Stimulated activated CD4-positive, alpha-beta T cell treated with anti-CD3 and anti-CD28 coated beads, TNF-alpha, amount 100 ng/mL, for 4 hours (primary cell): ENCODE data around the gene MOBP.
"Not testable (repeated sequence)": the region's sequence is repeated elsewhere in the genome, so short reads cannot be mapped to it uniquely, and the experiment has no call there.

ENCODE experiments used
- DNase-seq, 3 experiments: peaks; one replicate each; pipeline ENCODE4 v3.0.0-alpha.2; 2020; ENCODE audit warnings: low read depth in 3 of 3

The MOBP gene

DNA sequence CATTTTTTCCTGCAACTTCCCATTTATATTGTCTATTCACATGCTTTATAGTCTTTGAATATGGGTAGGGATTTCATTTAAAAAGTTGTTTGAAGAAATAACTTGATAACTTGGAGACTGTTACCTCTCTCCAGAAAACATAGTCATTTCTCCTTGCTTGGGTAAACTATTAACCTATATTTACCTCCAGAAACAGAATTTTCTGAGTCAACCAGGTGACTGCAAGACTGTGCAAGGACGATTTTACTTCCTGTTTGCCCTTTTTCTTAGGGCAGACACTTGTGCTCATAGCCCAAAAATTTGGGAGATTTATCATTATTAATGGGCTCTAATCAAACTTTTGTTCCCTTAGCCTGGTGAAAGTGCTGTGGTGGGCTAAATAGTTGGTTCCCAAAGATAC lies 14.3 kb upstream of the MOBP start:
- DNase-seq, result no peak

DNA sequence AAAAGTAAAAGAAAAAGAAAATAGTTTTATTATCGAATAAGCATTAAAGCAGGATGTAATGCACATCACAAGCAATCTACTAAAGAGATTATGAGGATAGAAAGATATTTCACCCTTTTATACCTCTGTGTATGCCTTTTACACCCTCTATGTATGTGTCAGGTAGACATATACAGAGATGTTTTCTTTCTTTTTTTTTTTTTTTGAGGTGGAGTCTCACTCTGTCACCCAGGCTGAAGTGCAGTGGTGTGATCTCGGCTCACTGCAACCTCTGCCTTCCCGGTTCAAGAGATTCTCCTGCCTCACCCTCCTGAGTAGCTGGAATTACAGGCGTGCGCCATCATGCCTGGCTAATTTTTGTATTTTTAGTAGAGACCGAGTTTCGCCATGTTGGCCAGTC lies 13.6 kb upstream of the MOBP start:
- DNase-seq, result not testable (repeated sequence)

DNA sequence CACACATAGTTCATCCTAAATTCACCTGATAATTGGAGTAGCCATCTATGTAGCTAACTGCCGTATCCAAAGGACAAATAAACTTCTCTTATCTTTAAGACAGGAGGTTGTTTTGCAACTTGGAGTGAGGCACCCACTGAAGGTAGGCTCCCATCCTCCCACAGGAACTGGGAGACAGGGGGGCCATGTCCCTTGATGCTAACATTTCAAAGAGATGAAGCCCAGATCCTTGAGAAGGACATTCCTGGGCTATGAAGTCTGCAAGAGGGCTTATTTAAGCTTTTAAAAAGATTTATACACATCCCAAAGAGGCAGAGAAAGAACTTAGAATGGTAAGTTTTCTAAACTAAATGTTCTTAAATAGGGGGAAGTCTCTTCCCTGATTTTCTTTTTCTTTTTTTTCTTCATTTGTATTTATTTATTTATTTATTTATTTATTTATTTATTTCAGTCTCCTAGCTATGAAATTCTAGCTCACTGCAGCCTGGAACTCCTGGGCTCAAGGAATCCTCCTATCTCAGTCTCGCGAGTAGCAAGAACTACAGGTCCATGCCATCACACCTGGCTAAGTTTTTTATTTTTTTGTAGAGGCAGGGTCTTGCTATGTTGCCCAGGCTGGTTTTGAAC lies 12.8 kb upstream of the MOBP start:
- DNase-seq, result no peak

DNA sequence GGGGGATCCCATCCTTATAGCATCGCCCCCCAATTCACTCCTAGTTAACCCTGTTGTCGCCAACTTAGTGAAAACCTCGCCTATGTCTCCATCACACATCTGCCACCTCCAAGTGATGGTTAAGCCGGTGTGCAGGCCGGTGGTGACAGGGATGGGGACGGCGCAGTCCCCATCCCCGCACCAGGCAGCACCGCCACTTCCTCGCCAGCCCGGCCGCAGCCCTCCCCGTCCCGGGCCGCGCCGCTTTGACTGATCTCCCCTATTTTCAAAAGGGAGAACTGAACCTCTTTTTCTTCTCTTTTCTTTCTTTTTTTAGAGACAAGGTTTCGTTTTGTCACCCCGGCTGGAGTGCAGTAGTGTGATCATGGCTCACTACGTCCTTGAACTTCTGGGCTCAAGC lies 11.3 kb upstream of the MOBP start:
- DNase-seq, result no peak

DNA sequence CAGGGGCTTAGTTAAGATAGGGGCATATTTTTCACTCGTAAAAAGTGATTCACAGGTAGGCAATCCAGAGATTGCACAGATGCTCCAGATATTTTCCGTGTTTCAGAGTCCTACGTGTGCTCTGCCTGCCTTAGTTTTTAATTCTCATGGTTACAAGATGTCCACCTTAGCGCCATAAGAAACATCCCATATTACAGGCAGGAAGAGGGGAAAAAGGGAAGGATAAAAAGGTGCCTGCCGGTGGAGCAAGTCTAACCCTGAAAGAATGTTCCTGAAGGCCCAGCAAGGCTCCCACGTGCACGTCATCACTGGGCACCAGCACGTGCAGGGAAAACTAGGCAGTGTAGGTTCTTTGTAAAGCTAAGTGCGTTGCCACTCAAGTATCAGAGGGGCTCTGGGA lies 10.1 kb upstream of the MOBP start:
- no peak for DNase-seq

DNA sequence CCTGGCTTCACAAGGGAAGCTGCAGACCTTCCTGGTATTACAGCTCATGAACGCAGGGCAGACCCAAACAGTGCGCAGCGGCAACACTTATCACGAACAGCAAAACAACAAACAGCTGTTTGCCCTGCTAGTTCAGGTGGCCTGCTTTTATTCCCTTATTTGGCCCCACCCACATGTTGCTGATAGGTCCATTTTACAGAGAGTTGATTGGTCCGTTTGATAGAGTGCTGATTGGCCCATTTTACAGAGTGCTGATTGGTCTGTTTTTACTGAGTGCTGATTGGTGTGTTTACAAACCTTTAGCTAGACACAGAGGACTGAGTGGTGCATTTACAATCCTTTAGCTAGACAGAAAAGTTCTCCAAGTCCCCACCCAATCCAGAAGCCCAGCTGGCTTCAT lies 8.9 kb upstream of the MOBP start:
- not testable (repeated sequence) for DNase-seq

DNA sequence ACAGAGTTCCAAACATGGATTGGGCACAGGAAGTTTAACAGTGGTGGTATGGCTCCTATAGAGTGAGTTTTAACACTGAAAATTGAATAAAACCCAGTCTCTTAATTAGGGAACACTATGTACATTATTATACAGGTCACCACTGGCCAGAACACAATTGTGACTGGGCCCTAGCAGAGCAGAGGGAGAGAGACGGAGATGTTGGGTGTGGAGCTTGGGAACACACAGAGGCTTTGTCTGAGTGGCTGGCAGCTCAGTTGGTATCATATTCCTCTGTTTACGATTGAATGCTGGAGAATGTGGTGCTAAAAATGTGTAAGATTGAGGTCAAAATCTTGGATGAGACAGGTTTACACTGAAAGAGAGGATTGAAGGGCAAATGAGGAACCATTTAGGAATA lies 6.8 kb upstream of the MOBP start:
- DNase-seq, result no peak

DNA sequence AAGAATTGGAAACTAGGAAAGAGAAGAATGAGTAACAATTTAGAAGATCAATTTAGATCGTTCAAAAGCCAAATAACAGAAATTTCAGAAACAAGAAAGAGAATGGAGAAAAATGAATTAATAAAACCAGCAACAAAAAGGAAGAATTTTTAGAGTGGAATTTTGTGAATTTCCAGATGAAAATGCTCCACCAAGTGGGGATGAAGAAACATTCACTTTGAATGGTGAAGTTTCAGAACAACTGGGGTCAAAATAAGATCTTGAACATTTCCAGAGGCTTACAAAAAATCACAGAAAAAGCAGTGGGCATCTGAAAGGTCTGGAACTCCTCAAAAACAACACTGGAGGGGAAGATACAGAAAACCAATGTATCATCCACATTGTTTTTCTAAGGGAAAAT lies 4.2 kb upstream of the MOBP start:
- DNase-seq, result no peak

DNA sequence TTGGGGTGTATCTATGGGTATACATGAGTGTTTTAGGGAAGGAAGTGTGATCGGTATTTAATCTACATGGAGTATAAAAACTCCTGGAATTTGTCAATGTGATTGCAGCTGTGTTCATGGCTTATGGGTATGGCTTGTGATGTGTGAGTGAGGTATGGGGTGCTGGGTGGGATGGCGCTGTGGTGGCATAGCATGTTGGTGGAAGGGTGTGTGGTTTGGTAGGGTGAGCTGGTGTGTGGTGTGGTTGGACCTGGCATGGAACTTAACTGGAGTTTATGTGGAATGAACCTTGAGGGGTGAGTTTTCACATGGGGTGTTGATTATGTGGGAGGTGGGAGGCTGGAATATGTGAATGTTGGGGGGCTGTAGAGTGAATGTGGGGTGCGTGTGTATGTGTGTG lies 492 bp upstream of the MOBP start:
- DNase-seq, result no peak

DNA sequence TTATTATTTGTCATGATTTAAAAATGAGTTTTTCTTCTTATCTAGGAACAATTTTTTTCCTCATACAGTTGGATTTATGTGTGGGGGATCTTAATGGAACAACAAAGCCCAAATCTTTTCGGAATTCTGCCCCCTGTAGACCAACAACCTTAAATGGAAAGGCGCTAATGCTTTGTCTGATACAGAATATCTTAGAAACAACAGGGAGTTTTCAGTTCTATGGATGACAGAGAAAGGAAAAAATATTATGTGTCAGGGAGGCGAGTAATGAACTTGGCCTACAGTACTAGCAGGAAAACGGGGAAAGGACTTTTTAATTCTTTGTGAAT lies 592 bp downstream of the MOBP start:
- no peak for DNase-seq

DNA sequence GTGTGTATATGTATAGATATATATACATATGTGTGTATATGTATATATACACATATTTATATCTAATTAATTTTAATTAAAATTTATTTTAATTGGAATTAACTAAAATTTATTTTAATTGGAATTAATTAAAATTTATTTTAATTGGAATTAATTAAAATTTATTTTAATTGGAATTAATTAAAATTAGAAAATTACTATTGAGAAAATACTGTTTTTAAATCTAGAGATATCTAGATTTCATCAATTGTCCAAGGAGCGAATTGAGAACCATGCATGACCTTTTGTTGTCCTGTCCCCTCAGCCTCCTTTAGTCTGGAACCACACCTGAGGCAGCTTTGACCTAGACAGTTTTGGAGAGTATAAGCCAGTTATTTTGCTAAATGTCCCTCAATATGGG lies 1.8 kb downstream of the MOBP start:
- DNase-seq, result no peak

DNA sequence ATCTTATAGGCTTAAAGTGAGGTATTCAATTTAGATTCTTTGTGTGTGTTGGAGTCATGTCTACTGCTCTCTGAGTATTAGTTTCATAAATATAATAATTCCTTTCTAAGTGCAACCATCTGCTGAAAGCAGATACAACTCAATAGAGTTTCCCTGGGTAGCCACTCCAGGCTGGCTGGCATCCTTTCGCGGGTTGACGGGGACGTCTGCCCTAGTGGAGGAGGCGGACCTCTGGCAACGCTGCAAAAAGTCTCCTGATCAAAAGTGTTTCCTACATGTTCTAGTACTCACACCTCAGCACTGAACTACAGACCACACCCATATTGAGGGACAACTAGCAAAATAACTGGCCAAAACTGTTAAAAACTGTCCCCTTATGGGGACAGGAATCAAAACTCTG lies 2.5 kb downstream of the MOBP start:
- no peak for DNase-seq

DNA sequence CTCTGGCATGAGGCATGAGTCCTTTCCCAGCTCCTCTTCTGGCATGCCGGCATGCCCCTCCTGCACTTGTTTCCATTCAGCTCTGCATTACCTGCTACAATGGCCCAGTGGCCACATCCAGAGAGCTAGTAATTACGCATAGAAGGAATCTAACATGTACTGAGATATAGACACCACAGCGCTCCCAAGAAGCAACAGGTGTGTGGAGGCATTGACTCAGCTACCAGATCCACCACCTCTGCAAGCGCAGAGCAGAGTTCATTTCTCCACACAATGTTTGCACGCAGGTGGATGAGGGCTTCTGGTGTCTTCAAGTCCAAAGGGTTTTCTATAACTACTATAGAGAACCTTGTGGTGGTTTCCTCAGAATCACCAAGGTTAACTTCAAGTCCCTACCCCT lies 4.2 kb downstream of the MOBP start:
- DNase-seq, result no peak

DNA sequence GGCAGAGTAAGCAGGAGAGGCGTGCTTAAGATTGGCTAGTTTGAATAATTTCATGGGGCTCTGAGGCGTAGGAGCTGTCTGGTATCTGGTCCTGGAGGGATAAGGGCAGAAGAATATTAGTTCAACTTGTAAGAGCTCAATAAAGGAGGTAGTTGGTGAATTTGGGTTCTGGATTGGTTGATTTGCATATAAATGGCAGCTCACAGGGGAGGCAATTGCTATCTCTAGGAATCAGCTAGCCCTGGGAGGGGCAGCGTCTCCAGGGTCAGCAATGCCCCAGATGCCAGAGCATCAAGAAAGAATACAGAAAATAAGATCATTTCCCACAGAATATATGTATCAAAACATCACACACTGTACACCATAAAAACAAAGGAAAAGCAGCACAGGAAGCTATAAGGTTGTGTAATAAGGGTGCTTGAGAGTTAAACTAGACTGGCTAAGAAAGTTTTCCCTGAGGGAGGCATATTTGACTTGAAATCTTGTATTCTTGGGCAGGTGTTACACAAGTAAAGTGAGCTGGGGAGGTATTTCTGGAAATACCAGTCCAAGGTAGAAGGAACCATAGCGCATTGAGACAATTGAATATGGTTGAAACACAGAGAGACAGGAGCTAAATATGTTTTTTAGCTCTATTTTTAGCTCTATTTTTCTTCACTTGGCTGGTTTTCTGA lies 6.1 kb downstream of the MOBP start:
- DNase-seq, result no peak

DNA sequence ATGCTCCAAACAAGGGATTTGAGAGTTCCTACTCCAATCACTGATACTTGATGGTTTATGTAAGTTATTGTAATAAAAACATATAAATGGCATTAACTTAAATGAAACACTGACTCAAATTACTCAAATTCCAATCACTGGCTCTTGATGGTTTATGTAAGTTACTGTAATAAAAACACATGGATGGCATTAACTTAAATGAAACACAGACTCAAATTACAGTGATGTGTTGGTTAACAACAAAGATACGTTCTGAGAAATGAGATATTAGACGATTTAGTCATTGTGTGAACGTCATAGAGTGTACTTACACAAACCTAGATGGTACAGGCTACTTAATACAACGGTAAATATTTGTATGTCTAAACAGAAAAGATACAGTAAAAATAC lies 6.6 kb downstream of the MOBP start:
- no peak for DNase-seq

DNA sequence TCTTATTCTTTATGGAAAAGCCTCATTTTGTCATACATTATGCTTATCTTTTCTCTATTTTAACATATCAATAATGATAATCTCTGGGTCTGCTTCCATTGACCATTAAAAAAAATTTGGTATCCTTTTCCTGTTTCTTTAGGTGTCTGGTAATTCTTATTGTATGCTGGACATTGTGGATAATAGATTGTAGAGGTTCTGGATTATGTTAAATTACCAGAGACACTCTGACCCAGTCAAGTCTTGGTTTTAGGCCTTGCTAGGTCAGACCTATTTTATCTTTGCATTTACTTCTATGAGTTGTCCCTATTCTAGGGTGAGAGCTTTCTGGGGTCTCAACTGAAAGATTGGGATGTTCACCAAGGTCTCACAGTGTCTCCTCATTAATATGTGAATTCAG lies 9.3 kb downstream of the MOBP start:
- no peak for DNase-seq

DNA sequence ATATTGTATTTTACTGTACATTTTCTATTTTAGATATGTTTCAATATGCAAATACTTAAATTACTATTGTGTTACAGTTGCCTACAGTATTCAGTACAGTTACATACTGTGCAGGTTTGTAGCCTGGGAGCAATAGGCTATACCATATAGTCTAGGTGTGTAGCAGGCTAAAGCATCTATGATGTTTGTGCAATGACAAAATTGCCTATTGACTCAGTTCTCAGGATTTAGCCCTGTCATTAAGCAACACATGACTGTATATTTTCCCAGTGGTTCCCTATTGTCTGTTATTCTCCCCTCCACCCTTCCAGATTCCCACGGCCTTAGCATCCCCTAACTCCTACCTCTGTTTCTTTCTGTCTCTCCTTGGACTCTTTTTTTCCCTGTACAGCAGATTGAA lies 10.7 kb downstream of the MOBP start:
- DNase-seq, result no peak

DNA sequence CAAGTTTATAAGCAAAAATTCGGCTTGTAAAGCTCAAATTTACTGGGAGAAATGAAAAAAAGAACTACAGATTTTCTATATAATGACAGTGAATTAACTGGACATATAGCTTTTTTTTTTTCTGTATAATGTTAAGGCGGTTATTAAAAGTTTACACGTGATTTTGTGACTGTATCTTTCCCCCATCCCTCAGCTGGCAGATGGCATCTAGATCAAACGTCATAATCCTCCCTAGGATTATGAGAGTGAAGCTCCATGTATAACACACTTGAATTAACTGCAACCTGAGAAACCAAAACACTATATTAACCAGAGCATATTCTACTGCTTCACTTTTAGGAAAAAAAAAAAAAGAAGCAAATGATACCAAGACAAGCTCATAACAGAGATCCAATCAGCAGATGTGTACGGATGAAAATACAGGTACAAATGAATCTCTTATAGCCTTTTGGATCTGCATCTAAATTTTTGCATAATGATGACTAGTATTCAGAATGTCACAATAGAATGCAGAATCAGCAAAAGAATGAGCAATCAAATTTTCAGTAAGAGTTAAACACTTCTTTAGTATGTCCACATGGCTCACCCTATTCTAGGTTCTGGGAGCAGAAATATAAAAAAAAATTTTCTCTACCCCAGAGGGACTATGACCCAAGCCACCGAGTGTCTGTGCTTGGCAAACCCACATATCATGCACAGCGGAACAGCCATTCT lies 12.4 kb downstream of the MOBP start:
- DNase-seq, result no peak

DNA sequence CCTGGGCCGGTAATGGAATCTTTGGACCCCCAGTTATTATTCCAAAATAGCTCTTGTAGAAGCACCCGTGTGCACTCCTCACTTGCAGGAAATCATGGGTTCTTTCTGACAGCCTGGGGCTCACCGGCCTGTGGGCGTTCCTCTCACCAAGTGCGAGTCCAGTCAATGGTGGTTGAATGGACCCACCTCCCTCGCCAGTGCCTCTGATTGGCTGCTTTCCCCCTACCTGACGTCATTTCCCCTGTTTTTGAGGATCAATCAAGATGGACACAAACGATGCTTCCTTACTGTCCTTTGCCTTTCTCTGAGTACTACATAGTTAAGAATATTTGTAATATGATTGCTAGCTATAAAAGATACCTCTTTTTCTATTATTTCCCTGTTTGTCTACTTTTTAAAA lies 18.1 kb downstream of the MOBP start:
- no peak for DNase-seq

DNA sequence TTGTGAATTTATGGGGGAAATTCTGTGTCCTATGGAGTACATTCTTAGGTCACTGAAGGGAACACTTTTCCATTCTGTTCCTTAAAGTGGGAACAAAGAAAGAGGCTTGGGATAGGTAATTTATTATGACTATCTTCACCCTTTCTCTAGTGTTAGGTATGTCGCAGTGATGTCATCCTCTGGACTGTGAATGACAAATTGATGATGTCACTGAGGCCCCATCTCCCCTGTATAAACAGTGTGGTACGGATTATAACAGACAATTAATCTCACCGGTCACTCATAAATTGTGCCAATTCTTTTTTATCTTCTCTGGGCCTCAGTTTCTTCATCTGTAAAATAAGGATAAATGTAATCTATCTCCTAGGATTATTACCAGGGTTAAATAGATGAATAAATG lies 23.5 kb downstream of the MOBP start:
- no peak for DNase-seq

DNA sequence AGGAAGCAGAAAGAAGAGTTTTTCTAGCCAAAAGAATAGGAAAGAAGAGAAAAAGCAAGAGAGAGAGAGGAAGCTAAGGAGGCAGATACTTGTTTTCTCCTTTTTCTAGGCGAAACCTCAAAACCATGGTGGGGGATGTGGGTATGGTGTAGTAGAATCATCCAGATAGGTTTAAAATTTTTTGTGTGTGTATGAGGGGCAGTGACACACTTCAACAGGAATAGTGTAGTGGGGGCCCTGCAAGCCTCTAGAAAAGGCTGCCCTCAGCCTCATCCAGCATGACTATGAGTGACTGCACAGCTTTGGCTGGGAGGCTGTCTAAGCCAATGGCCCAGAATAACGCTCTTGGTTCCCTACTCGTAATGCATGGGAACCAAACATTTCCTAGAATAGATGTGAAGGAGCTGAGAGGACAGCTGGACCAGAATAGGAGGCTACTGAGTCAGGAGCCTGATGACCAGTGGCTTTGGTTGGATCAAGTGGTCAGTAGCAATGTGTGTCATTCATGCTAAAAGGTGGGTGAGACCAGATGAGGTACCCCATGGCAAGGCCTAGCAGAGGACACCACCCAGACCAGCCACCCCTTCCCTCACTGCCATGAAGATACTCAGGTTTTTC lies 24.4 kb downstream of the MOBP start:
- DNase-seq, result no peak

DNA sequence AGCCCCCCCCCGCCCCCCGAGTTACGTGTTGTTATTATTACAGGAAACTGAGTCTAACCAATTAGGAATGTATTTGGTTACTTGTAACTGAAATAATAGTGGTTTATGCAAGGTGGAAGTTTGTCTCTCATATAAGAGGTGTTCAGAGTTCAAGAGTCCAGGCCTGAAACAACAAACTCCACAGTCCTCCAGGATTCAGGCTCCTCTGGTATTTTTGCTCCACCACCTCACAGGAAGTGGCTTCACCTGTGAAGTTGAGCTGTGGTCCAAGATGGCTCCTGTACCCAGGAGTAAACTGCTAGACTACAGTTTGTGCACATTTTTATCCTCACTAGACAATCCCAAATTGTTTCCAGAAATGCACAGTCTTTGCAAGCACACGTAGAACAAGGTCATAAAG lies 27.3 kb downstream of the MOBP start:
- no peak for DNase-seq

DNA sequence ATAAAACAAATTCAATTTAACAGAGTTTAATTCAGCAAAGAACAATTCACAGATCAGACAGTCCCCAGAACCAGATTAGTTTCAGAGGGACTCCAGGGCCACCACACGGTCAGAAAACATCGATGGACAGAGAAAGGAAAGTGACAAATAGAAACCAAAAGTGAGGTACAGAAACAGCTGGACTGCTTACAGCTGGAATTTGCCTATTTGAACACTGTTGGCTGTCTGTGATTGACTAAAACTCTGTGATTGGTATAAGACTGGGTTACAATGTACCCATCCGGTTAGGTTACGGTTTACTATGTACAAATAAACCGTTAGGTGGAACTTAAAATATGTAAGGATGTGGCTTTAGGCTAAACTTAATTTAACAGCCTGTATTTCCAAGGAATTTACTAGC lies 30.3 kb downstream of the MOBP start:
- no peak for DNase-seq
